Left lung (tissue), 14 donors: ENCODE results near the gene ZCCHC4. TPM values are rescaled to one million over a fixed set of nuclear protein-coding genes. Genes with fewer than 3 reads are reported as not detected.

Experiments used
- ATAC-seq: fragments of 200-7000 bp; cut with Tn5 transposase; one replicate; pipeline ENCODE4 v1.9.1; 2020; ENCODE audit warnings: moderate library complexity
- DNase-seq, 4 donors: peaks; one replicate each; pipeline ENCODE4 v3.0.0-alpha.2; 2013 to 2020
- H3K27ac ChIP-seq, 2 donors: fragments of 200-600 bp; sonication (generic) in 1 of 2; one replicate each; pipeline versions ENCODE4 v1.5.0 to v1.8.0; 2020 to 2021
- H3K27me3 ChIP-seq, 2 donors: fragments of 200-600 bp; sonication (generic) in 1 of 2; one replicate each; pipeline versions ENCODE4 v1.5.0 to v1.8.0; 2020 to 2021
- H3K36me3 ChIP-seq, 2 donors: fragments of 200-600 bp; sonication (generic) in 1 of 2; one replicate each; pipeline versions ENCODE4 v1.5.0 to v1.8.0; 2020 to 2021
- H3K4me1 ChIP-seq, 2 donors: fragments of 200-600 bp; one replicate each; pipeline ENCODE4 v1.8.0; 2021
- H3K4me3 ChIP-seq, 2 donors: fragments of 200-600 bp; sonication (generic) in 1 of 2; one replicate each; pipeline versions ENCODE4 v1.5.0 to v1.8.0; 2020 to 2021; ENCODE audit warnings: mild to moderate bottlenecking in 1 of 2
- H3K9me3 ChIP-seq, 2 donors: fragments of 200-600 bp; sonication (generic) in 1 of 2; one replicate each; pipeline versions ENCODE4 v1.5.0 to v1.8.0; 2020 to 2021
- intact Hi-C, 2 donors: fragments of 100-400 bp; cut with DNase I; formaldehyde crosslinking; loops; one replicate each; pipeline versions ENCODE4 v1.11.2 to v1.14.2; 2022
- long read RNA-seq, 12 donors: library from polyadenylated mRNA in 2 of 12; unstranded in 2 of 12; transcript quantifications; one replicate each; pipeline ENCODE4 v2.0.0 and lab custom pipeline, GENCODE V29; 2019 to 2026
- polyA plus RNA-seq, 6 donors: library from polyadenylated mRNA; unstranded; fragments of 120-200 nt; gene quantifications; one replicate each; pipeline ENCODE4 v1.2.1, GENCODE V29; 2013; ENCODE audit not compliant: insufficient read length in 6 of 6
- total RNA-seq, 2 donors: library from RNA; stranded (reverse); fragmentation: NEBNext Ultra II Directional; extraction: Animal tissue kit (Norgen Biotek cat#: 25700); gene quantifications; one replicate each; pipeline ENCODE4 v1.2.1, GENCODE V29; 2021
- TF ChIP-seq, protein P1 (sequence below), 2 donors: fragments of 200-600 bp; sonication (generic) in 1 of 2; IDR thresholded peaks; one replicate each; pipeline versions ENCODE4 v1.5.0 to v1.8.0; 2021; ENCODE audit warnings: antibody characterized with exemption in 2 of 2
- donor health status: DM: no; HTN: yes; CAD: no.
- donor health status: DM: no; HTN: no; CAD: no.

The ZCCHC4 gene, protein sequence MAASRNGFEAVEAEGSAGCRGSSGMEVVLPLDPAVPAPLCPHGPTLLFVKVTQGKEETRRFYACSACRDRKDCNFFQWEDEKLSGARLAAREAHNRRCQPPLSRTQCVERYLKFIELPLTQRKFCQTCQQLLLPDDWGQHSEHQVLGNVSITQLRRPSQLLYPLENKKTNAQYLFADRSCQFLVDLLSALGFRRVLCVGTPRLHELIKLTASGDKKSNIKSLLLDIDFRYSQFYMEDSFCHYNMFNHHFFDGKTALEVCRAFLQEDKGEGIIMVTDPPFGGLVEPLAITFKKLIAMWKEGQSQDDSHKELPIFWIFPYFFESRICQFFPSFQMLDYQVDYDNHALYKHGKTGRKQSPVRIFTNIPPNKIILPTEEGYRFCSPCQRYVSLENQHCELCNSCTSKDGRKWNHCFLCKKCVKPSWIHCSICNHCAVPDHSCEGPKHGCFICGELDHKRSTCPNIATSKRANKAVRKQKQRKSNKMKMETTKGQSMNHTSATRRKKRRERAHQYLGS
- total RNA-seq = 10 to 100 TPM in 1 of 2 donors, 1 to 10 TPM in 1; 8.5 to 10.1 TPM
- 10 to 100 TPM; 15.0 to 17.1 (median 16.2) TPM for polyA plus RNA-seq
- long read RNA-seq, donor 1, partial matches to known transcripts = 0 of 3 reads
- long read RNA-seq, donor 1, other reads (novel, unspliced or antisense) = 0 of 3 reads
- long read RNA-seq, donor 2, partial matches to known transcripts = 9 of 10 reads
- long read RNA-seq, donor 2, other reads (novel, unspliced or antisense) = 0 of 10 reads
- long read RNA-seq, donor 3, partial matches to known transcripts = 0 of 2 reads
- long read RNA-seq, donor 3, other reads (novel, unspliced or antisense) = 0 of 2 reads
- long read RNA-seq, donor 4, partial matches to known transcripts = 1 of 3 reads
- long read RNA-seq, donor 4, other reads (novel, unspliced or antisense) = 1 of 3 reads
- long read RNA-seq, donor 5, partial matches to known transcripts = 0 of 2 reads
- long read RNA-seq, donor 5, other reads (novel, unspliced or antisense) = 0 of 2 reads
- long read RNA-seq, donor 6, partial matches to known transcripts = 0 of 1 reads
- long read RNA-seq, donor 6, other reads (novel, unspliced or antisense) = 0 of 1 reads
- long read RNA-seq, donor 7 = 0 reads
- long read RNA-seq, donor 8, partial matches to known transcripts = 5 of 6 reads
- long read RNA-seq, donor 8, other reads (novel, unspliced or antisense) = 0 of 6 reads
- long read RNA-seq, donor 9 = 0 reads
- long read RNA-seq, donor 10 = 0 reads
- long read RNA-seq, donor 11, partial matches to known transcripts = 0 of 2 reads
- long read RNA-seq, donor 11, other reads (novel, unspliced or antisense) = 0 of 2 reads
- long read RNA-seq, donor 12, partial matches to known transcripts = 0 of 2 reads
- long read RNA-seq, donor 12, other reads (novel, unspliced or antisense) = 0 of 2 reads

DNA sequence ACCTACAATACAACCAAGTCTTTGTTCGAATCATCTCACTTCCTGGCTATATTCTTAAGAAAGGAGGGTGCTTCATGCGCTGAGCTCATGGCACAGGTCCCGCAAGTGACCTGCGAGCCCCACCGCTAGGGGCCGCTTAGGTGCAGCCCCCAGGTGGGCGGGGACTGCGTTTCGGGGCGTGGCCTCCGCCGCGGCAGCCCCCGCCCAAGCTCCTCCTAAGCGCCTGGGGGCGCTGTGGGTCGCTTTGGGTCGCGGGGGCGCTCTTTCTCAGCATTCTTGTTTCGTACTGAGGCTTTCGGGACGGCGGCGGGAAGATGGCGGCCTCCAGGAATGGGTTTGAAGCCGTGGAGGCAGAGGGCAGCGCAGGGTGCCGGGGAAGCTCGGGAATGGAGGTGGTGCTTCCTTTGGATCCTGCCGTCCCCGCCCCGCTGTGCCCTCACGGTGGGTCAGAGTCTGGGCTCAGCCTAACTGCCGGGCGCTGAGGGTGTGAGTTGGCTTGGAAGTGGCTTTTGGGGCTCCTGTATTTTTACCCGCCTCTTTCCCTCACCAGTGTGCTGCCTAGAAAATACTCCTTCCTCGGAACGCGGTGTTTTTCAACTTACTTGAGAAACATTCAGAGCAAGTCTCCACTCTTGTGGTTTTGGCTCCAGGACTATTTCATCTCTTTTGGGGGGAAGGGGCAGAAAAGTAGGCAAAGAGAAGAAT lies at the start of gene ZCCHC4:
Gene ZCCHC4 (plus strand): TSS at position 279 of the 705 bp plus-strand sequence. CDS start 36 bp downstream, at position 315.
- H3K27ac ChIP-seq = peak within 1 kb of the TSS; percentile 74 to 79
- TF ChIP-seq, protein P1, sequence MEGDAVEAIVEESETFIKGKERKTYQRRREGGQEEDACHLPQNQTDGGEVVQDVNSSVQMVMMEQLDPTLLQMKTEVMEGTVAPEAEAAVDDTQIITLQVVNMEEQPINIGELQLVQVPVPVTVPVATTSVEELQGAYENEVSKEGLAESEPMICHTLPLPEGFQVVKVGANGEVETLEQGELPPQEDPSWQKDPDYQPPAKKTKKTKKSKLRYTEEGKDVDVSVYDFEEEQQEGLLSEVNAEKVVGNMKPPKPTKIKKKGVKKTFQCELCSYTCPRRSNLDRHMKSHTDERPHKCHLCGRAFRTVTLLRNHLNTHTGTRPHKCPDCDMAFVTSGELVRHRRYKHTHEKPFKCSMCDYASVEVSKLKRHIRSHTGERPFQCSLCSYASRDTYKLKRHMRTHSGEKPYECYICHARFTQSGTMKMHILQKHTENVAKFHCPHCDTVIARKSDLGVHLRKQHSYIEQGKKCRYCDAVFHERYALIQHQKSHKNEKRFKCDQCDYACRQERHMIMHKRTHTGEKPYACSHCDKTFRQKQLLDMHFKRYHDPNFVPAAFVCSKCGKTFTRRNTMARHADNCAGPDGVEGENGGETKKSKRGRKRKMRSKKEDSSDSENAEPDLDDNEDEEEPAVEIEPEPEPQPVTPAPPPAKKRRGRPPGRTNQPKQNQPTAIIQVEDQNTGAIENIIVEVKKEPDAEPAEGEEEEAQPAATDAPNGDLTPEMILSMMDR (IDR thresholded peaks at IDR 0.05) = peak; percentile 99 to 100
- intact Hi-C loops = no loop called here

DNA sequence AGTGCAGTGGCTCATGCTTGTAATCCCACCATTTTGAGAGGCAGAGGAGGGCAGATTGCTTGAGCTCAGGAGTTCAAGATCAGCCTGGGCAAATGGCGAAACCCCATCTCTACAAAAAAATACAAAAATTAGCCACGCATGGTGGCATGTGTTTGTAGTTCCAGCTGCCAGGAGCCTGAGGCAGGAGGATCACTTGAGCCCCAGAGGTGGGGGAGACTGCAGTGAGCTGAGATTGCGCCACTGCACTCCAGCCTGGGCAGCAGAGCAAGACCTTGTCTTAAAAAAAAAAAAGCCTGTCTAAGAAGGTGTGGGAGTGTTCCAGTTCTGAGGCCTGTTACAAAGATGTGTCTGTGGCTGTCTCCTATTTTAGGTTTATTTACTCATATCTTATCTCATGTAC lies 40.7 kb upstream of the ZCCHC4 start:
- no peaks in the 10 kb centered on the region for H3K4me1 ChIP-seq
- H3K36me3 ChIP-seq = peaks cover 0 to 42% of the 10 kb centered on the region in 2 donors
- H3K4me3 ChIP-seq = no peak overlapping the region
- intact Hi-C loops = no loop called here
- no peak overlapping the region for H3K27ac ChIP-seq
- no peaks in the 10 kb centered on the region for H3K27me3 ChIP-seq
- ATAC-seq (no peak), DNase-seq (no peak)
- H3K9me3 ChIP-seq = no peaks in the 10 kb centered on the region
- TF ChIP-seq, protein P1 (IDR thresholded peaks at IDR 0.05) = no peak

More for the DNA sequence above, at the start of gene ZCCHC4:
- H3K4me3 ChIP-seq = peak within 1 kb of the TSS; percentile 56 to 69
- ATAC-seq (peak; percentile 100), DNase-seq (peak; percentile 88 to 97 (median 91))
- H3K9me3 ChIP-seq = no peaks in the 10 kb centered on the region
- peaks cover 0 to 14% of the 10 kb centered on the region in 2 donors for H3K36me3 ChIP-seq
- H3K4me1 ChIP-seq = peaks cover 3 to 9% of the 10 kb centered on the region in 2 donors
- no peaks in the 10 kb centered on the region for H3K27me3 ChIP-seq

DNA sequence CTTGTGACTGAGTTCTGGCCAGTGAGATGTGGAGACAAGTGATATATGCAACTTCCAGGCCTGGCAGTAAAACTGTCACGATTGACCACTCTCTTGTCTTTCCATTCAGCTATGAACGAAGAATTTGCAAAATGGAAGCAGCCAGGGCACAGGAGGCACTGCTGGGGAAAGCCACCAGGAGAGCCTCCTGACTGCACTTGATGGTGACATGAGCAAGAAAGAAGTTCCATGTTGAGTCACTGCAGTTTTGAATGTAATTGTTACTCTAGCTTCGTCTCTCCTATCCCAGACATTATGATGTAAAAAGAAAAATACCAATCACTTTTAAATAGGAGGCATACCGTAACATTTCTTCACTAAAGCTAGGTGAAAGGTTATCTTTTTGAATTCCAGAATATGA lies 32.4 kb upstream of the ZCCHC4 start:
- Histone ChIP-seq H3K4me3 (no peak overlapping the region), H3K27ac (no peak overlapping the region), H3K9me3 (no peaks in the 10 kb centered on the region), H3K36me3 (peaks cover 0 to 25% of the 10 kb centered on the region in 2 donors), H3K27me3 (no peaks in the 10 kb centered on the region), H3K4me1 (no peaks in the 10 kb centered on the region)
- DNase-seq (no peak), ATAC-seq (no peak)
- TF ChIP-seq, protein P1 (IDR thresholded peaks at IDR 0.05) = no peak
- intact Hi-C loops = no loop called here

DNA sequence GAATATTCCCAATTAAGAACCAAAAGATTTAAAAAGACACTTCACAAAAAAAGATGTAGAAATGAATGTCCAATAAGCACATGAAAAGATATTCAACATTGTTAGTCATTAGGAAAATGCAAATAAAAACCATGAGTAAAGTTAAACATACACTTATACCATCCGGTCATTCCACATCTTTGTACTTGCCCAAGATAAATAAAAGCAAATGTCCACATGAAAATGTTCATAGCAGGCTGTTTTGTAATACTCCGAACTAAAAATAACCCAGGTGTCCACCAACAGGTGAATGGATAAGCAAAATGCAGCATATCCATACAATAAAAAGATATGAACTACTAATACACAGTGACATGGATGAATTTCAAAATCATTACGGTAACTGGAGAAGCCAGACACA lies 28.6 kb upstream of the ZCCHC4 start:
- intact Hi-C loops = no loop called here
- peak overlapping the region in 1 of 2 donors; percentile 62 for H3K27ac ChIP-seq
- peaks cover 0 to 7% of the 10 kb centered on the region in 2 donors for H3K9me3 ChIP-seq
- ATAC-seq (peak; percentile 86), DNase-seq (no peak)
- TF ChIP-seq, protein P1 (IDR thresholded peaks at IDR 0.05) = no peak
- no peaks in the 10 kb centered on the region for H3K4me1 ChIP-seq
- no peak overlapping the region for H3K4me3 ChIP-seq
- H3K36me3 ChIP-seq = peaks cover 0 to 18% of the 10 kb centered on the region in 2 donors
- no peaks in the 10 kb centered on the region for H3K27me3 ChIP-seq
